WTC11 (cell line): ENCODE measurements around the gene SLC15A5. TPM values are rescaled to one million over a fixed set of nuclear protein-coding genes. Genes with fewer than 3 reads are reported as not detected.

ENCODE experiments used
- ATAC-seq: fragments of 200-7000 bp; cut with Tn5 transposase; 2 replicates; pipeline ENCODE4 v1.10.0; 2021; ENCODE audit warnings: mild to moderate bottlenecking, moderate library complexity
- CTCF ChIA-PET: fragments of 300-600 bp; sonication (Branson Sonifier 250); formaldehyde crosslinking; loops from one replicate; lab custom pipeline; 2021; ENCODE audit warnings: antibody characterized with exemption; lab: Charles Lee
- POLR2A ChIA-PET: fragments of 350-600 bp; sonication (Branson Sonifier 250); formaldehyde crosslinking; loops from one replicate; lab custom pipeline; 2021; ENCODE audit warnings: antibody characterized with exemption; lab: Charles Lee
- DNase-seq: peaks from one replicate; pipeline ENCODE4 v3.0.0; 2021; ENCODE audit warnings: low spot score
- H3K27ac Mint-ChIP-seq: 2 replicates; pipeline ENCODE4 v1.8.0; 2021; ENCODE audit warnings: mixed read lengths
- H3K27me3 Mint-ChIP-seq: 2 replicates; pipeline ENCODE4 v1.8.0; 2021; ENCODE audit warnings: low read depth, mild to moderate bottlenecking, moderate library complexity, mixed read lengths
- H3K36me3 Mint-ChIP-seq: 2 replicates; pipeline ENCODE4 v1.8.0; 2021; ENCODE audit warnings: mixed read lengths
- H3K4me1 Mint-ChIP-seq: 2 replicates; pipeline ENCODE4 v1.8.0; 2022; ENCODE audit warnings: mixed read lengths
- H3K4me3 Mint-ChIP-seq: 2 replicates; pipeline ENCODE4 v1.8.0; 2021; ENCODE audit warnings: mild to moderate bottlenecking, moderate library complexity, mixed read lengths
- H3K9me3 Mint-ChIP-seq: 2 replicates; pipeline ENCODE4 v1.8.0; 2021; ENCODE audit warnings: mixed read lengths
- EMX1 ChIP-seq: fragments of 250-450 bp; sonication (Bioruptor Pico); IDR thresholded peaks from 2 replicates; pipeline ENCODE4 v1.8.0; 2021; ENCODE audit warnings: mild to moderate bottlenecking
- FOXK1 ChIP-seq: sonication (generic); formaldehyde crosslinking; IDR thresholded peaks from 2 replicates; pipeline ENCODE4 v1.8.0; 2022; ENCODE audit warnings: mild to moderate bottlenecking, moderate library complexity, missing genetic modification reagents
- HMGA2 ChIP-seq: fragments of 250-450 bp; sonication (Bioruptor Pico); IDR thresholded peaks from 2 replicates; pipeline ENCODE4 v1.4.0; 2021; ENCODE audit warnings: mild to moderate bottlenecking, moderate library complexity
- JUN ChIP-seq: sonication (generic); formaldehyde crosslinking; IDR thresholded peaks from 2 replicates; pipeline ENCODE4 v1.8.0; 2023; ENCODE audit warnings: mild to moderate bottlenecking, missing genetic modification reagents
- KAT7 ChIP-seq: sonication (generic); formaldehyde crosslinking; IDR thresholded peaks from 2 replicates; pipeline ENCODE4 v1.8.1; 2023; ENCODE audit warnings: missing genetic modification reagents, mild to moderate bottlenecking, borderline replicate concordance
- NFATC4 ChIP-seq: fragments of 250-450 bp; sonication (Bioruptor Pico); IDR thresholded peaks from 2 replicates; pipeline ENCODE4 v1.9.0; 2021; ENCODE audit warnings: mild to moderate bottlenecking
- NR3C1 ChIP-seq: sonication (generic); formaldehyde crosslinking; conservative IDR thresholded peaks from 2 replicates; pipeline ENCODE4 v1.8.1; 2023; ENCODE audit warnings: low read depth, mild to moderate bottlenecking, missing genetic modification reagents
- RELA ChIP-seq: sonication (generic); formaldehyde crosslinking; IDR thresholded peaks from 2 replicates; pipeline ENCODE4 v1.8.1; 2022; ENCODE audit warnings: missing genetic modification reagents, mild to moderate bottlenecking, borderline replicate concordance
- SMAD4 ChIP-seq: sonication (generic); formaldehyde crosslinking; IDR thresholded peaks from 2 replicates; pipeline ENCODE4 v1.8.0; 2022; ENCODE audit warnings: mild to moderate bottlenecking, missing genetic modification reagents
- SP1 ChIP-seq: sonication (generic); formaldehyde crosslinking; conservative IDR thresholded peaks from 2 replicates; pipeline ENCODE4 v1.8.1; 2022; ENCODE audit warnings: missing genetic modification reagents
- ZBTB21 ChIP-seq: sonication (generic); formaldehyde crosslinking; IDR thresholded peaks from 2 replicates; pipeline ENCODE4 v1.8.1; 2023; ENCODE audit warnings: mild to moderate bottlenecking, missing genetic modification reagents, borderline replicate concordance
- ZNF138 ChIP-seq: sonication (generic); formaldehyde crosslinking; conservative IDR thresholded peaks from 2 replicates; pipeline ENCODE4 v1.8.1; 2022; ENCODE audit warnings: mild to moderate bottlenecking, moderate library complexity, missing genetic modification reagents
- ZNF317 ChIP-seq: sonication (generic); formaldehyde crosslinking; IDR thresholded peaks from 2 replicates; pipeline ENCODE4 v1.8.1; 2023; ENCODE audit warnings: low read depth, mild to moderate bottlenecking, moderate library complexity, missing genetic modification reagents, borderline replicate concordance
- ZNF671 ChIP-seq: fragments of 250-450 bp; sonication (Bioruptor Pico); IDR thresholded peaks from 2 replicates; pipeline ENCODE4 v1.8.0; 2021; ENCODE audit warnings: mild to moderate bottlenecking
- total RNA-seq: library from RNA; stranded (reverse); gene quantifications from 3 replicates; pipeline ENCODE4 v1.2.3, GENCODE V29; 2021
- TF ChIP-seq, protein P1 (sequence below): fragments of 250-450 bp; sonication (Bioruptor Pico); IDR thresholded peaks from 2 replicates; pipeline ENCODE4 v1.9.0; 2021; ENCODE audit warnings: mild to moderate bottlenecking, borderline replicate concordance
- TF ChIP-seq, protein P2 (sequence below): fragments of 250-450 bp; sonication (Bioruptor Pico); IDR thresholded peaks from 2 replicates; pipeline ENCODE4 v1.9.0; 2021; ENCODE audit warnings: mild to moderate bottlenecking
- TF ChIP-seq, protein P3 (sequence below): sonication (generic); formaldehyde crosslinking; IDR thresholded peaks from 2 replicates; pipeline ENCODE4 v1.8.1; 2022; ENCODE audit warnings: missing genetic modification reagents, borderline replicate concordance
- TF ChIP-seq, protein P4 (sequence below): sonication (generic); formaldehyde crosslinking; IDR thresholded peaks from 2 replicates; pipeline ENCODE4 v1.8.0; 2022; ENCODE audit warnings: mild to moderate bottlenecking, missing genetic modification reagents
- TF ChIP-seq, protein P5 (sequence below): sonication (generic); formaldehyde crosslinking; IDR thresholded peaks from 2 replicates; pipeline ENCODE4 v1.8.1; 2023; ENCODE audit warnings: mild to moderate bottlenecking, missing genetic modification reagents, moderate library complexity

SLC15A5 gene
- total RNA-seq, 1 experiment from 2014 or later, result not detected

DNA sequence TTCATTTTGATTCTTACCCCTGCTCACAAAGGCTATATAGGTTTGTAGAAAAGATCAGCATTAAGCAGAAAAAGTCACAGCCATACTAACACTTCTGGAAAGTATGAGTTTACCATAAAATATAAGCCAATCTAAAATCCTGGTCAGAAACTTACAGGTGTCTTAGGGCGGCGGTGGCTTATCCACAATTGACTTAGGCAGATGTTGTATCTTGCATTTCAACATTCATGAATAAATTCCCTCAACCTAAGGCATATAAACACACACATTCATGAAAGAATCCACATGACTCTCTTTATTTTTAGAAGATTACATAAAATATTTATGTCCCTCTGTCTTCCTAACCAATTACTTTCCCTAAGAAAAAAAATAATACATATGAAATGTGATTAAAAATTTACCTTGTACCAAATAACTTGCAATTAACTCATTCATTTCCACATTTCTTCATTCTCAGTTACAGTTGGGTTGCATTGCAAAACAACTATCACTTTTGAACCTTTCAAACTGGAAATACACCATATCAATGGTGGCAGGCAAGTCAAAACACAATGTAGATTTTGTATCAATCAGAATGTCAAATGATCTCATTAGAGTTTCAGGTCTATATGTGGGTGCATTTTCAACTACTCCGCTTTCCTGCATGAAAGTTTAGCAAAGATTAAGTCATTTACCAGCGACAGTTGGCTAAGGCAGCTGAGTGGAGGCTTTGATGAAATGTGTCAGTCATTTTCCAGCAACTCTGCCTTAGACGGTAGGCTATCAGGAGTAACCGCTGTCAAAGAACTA is 124.4 kb downstream of the SLC15A5 start:
- H3K4me3 Mint-ChIP-seq, result no peak overlapping the region
- TF ChIP-seq KAT7 (CRISPR knock-in tag) (no peak), ZNF138 (CRISPR knock-in tag) (no peak), NFATC4 (CRISPR knock-in tag) (no peak), EMX1 (CRISPR knock-in tag) (no peak), FOXK1 (no peak), ZNF317 (CRISPR knock-in tag) (no peak), ZBTB21 (CRISPR knock-in tag) (no peak), ZNF671 (CRISPR knock-in tag) (no peak), RELA (CRISPR knock-in tag) (no peak), NR3C1 (no peak), HMGA2 (CRISPR knock-in tag) (no peak), SMAD4 (CRISPR knock-in tag) (no peak), SP1 (no peak), JUN (no peak)
- TF ChIP-seq, protein P1, sequence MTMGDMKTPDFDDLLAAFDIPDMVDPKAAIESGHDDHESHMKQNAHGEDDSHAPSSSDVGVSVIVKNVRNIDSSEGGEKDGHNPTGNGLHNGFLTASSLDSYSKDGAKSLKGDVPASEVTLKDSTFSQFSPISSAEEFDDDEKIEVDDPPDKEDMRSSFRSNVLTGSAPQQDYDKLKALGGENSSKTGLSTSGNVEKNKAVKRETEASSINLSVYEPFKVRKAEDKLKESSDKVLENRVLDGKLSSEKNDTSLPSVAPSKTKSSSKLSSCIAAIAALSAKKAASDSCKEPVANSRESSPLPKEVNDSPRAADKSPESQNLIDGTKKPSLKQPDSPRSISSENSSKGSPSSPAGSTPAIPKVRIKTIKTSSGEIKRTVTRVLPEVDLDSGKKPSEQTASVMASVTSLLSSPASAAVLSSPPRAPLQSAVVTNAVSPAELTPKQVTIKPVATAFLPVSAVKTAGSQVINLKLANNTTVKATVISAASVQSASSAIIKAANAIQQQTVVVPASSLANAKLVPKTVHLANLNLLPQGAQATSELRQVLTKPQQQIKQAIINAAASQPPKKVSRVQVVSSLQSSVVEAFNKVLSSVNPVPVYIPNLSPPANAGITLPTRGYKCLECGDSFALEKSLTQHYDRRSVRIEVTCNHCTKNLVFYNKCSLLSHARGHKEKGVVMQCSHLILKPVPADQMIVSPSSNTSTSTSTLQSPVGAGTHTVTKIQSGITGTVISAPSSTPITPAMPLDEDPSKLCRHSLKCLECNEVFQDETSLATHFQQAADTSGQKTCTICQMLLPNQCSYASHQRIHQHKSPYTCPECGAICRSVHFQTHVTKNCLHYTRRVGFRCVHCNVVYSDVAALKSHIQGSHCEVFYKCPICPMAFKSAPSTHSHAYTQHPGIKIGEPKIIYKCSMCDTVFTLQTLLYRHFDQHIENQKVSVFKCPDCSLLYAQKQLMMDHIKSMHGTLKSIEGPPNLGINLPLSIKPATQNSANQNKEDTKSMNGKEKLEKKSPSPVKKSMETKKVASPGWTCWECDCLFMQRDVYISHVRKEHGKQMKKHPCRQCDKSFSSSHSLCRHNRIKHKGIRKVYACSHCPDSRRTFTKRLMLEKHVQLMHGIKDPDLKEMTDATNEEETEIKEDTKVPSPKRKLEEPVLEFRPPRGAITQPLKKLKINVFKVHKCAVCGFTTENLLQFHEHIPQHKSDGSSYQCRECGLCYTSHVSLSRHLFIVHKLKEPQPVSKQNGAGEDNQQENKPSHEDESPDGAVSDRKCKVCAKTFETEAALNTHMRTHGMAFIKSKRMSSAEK (CRISPR knock-in tag), result no peak
- TF ChIP-seq, protein P2, sequence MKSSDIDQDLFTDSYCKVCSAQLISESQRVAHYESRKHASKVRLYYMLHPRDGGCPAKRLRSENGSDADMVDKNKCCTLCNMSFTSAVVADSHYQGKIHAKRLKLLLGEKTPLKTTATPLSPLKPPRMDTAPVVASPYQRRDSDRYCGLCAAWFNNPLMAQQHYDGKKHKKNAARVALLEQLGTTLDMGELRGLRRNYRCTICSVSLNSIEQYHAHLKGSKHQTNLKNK, result no peak
- TF ChIP-seq, protein P3, sequence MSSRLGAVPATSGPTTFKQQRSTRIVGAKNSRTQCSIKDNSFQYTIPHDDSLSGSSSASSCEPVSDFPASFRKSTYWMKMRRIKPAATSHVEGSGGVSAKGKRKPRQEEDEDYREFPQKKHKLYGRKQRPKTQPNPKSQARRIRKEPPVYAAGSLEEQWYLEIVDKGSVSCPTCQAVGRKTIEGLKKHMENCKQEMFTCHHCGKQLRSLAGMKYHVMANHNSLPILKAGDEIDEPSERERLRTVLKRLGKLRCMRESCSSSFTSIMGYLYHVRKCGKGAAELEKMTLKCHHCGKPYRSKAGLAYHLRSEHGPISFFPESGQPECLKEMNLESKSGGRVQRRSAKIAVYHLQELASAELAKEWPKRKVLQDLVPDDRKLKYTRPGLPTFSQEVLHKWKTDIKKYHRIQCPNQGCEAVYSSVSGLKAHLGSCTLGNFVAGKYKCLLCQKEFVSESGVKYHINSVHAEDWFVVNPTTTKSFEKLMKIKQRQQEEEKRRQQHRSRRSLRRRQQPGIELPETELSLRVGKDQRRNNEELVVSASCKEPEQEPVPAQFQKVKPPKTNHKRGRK (CRISPR knock-in tag), result no peak
- TF ChIP-seq, protein P4, sequence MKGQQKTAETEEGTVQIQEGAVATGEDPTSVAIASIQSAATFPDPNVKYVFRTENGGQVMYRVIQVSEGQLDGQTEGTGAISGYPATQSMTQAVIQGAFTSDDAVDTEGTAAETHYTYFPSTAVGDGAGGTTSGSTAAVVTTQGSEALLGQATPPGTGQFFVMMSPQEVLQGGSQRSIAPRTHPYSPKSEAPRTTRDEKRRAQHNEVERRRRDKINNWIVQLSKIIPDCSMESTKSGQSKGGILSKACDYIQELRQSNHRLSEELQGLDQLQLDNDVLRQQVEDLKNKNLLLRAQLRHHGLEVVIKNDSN (CRISPR knock-in tag), result no peak
- TF ChIP-seq, protein P5, sequence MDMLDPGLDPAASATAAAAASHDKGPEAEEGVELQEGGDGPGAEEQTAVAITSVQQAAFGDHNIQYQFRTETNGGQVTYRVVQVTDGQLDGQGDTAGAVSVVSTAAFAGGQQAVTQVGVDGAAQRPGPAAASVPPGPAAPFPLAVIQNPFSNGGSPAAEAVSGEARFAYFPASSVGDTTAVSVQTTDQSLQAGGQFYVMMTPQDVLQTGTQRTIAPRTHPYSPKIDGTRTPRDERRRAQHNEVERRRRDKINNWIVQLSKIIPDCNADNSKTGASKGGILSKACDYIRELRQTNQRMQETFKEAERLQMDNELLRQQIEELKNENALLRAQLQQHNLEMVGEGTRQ (CRISPR knock-in tag), result no peak
- TF ChIP-seq, all 79 proteins: peak for 0
- Mint-ChIP-seq H3K27me3 (no peaks in the 10 kb centered on the region), H3K27ac (no peak overlapping the region), H3K9me3 (no peaks in the 10 kb centered on the region), H3K36me3 (no peaks in the 10 kb centered on the region), H3K4me1 (no peaks in the 10 kb centered on the region)
- ChIA-PET POLR2A (no interaction called here), CTCF (no interaction called here)
- no peak for ATAC-seq
- DNase-seq, result no peak
